H9 (cell line): ENCODE measurements around the gene RUSF1. TPM values are rescaled to one million over a fixed set of nuclear protein-coding genes. Genes with fewer than 3 reads are reported as not detected.

Experiments
- DNase-seq: peaks from one replicate; pipeline ENCODE4 v3.0.0-alpha.2; 2017
- H2AFZ ChIP-seq: one replicate; pipeline ENCODE4 v1.6.1; 2013; ENCODE audit warnings: mild to moderate bottlenecking, low read length, control low read depth, moderate library complexity
- H2AK5ac ChIP-seq: 2 replicates; pipeline ENCODE4 v1.6.1; 2013; ENCODE audit warnings: low read length, control low read depth, mixed read lengths; ENCODE audit not compliant: insufficient read length
- H2BK120ac ChIP-seq: one replicate; pipeline ENCODE4 v1.6.1; 2013; ENCODE audit warnings: low read depth, mild to moderate bottlenecking, low read length, control low read depth, inconsistent platforms; ENCODE audit not compliant: poor library complexity, severe bottlenecking
- H2BK12ac ChIP-seq: 2 replicates; pipeline ENCODE4 v1.6.1; 2013; ENCODE audit warnings: low read length, control low read depth, mixed read lengths, low read depth; ENCODE audit not compliant: insufficient read length
- H2BK15ac ChIP-seq: 2 replicates; pipeline ENCODE4 v1.6.1; 2013; ENCODE audit warnings: low read depth, low read length, control low read depth
- H2BK20ac ChIP-seq: one replicate; pipeline ENCODE4 v1.6.1; 2013; ENCODE audit warnings: low read depth, mild to moderate bottlenecking, low read length, control low read depth, inconsistent platforms; ENCODE audit not compliant: poor library complexity, severe bottlenecking
- H2BK5ac ChIP-seq: 2 replicates; pipeline ENCODE4 v1.6.1; 2013; ENCODE audit warnings: low read length, control low read depth, mixed read lengths; ENCODE audit not compliant: insufficient read length
- H3K14ac ChIP-seq: 2 replicates; pipeline ENCODE4 v1.6.1; 2013; ENCODE audit warnings: low read length, control low read depth; ENCODE audit not compliant: insufficient read depth
- H3K18ac ChIP-seq: 2 replicates; pipeline ENCODE4 v1.6.1; 2013; ENCODE audit warnings: low read depth, mild to moderate bottlenecking, mixed read lengths, low read length, control low read depth; ENCODE audit not compliant: insufficient read length
- H3K23ac ChIP-seq: 2 replicates; pipeline ENCODE4 v1.6.1; 2013; ENCODE audit warnings: low read length, control low read depth, mixed read lengths, low read depth; ENCODE audit not compliant: insufficient read length
- H3K23me2 ChIP-seq: 2 replicates; pipeline ENCODE4 v1.6.1; 2013; ENCODE audit warnings: low read depth, mild to moderate bottlenecking, mixed read lengths, low read length, control low read depth; ENCODE audit not compliant: insufficient read length, poor library complexity, severe bottlenecking
- H3K27ac ChIP-seq: 2 replicates; pipeline ENCODE4 v1.5.1; 2013; ENCODE audit warnings: low read length, control low read depth, mixed read lengths, low read depth; ENCODE audit not compliant: insufficient read length
- H3K27me3 ChIP-seq: 2 replicates; pipeline ENCODE4 v1.6.1; 2013; ENCODE audit warnings: low read length, control low read depth, inconsistent platforms; ENCODE audit not compliant: insufficient read depth
- H3K4ac ChIP-seq: 2 replicates; pipeline ENCODE4 v1.6.1; 2013; ENCODE audit warnings: low read depth, mild to moderate bottlenecking, control low read depth, inconsistent platforms, low read length, moderate library complexity
- H3K4me1 ChIP-seq: 2 replicates; pipeline ENCODE4 v1.6.1; 2013; ENCODE audit warnings: low read length, control low read depth, inconsistent platforms; ENCODE audit not compliant: insufficient read depth
- H3K4me2 ChIP-seq: 2 replicates; pipeline ENCODE4 v1.6.1; 2013; ENCODE audit warnings: low read length, control low read depth, mixed read lengths; ENCODE audit not compliant: insufficient read length, insufficient read depth
- H3K56ac ChIP-seq: 2 replicates; pipeline ENCODE4 v1.6.1; 2013; ENCODE audit warnings: low read depth, mild to moderate bottlenecking, mixed read lengths, low read length, control low read depth; ENCODE audit not compliant: insufficient read length
- H3K79me1 ChIP-seq: 2 replicates; pipeline ENCODE4 v1.6.1; 2013; ENCODE audit warnings: low read depth, mild to moderate bottlenecking, moderate library complexity, low read length, control low read depth, inconsistent platforms; ENCODE audit not compliant: insufficient read depth, poor library complexity, severe bottlenecking
- H3K79me2 ChIP-seq: 2 replicates; pipeline ENCODE4 v1.6.1; 2013; ENCODE audit warnings: low read length, control low read depth, inconsistent platforms; ENCODE audit not compliant: insufficient read depth
- H3K9ac ChIP-seq: 2 replicates; pipeline ENCODE4 v1.6.1; 2013; ENCODE audit warnings: low read length, control low read depth, mixed read lengths; ENCODE audit not compliant: insufficient read length; ENCODE audit errors: extremely low read depth
- H3K9me3 ChIP-seq: one replicate; pipeline ENCODE4 v1.6.1; 2013; ENCODE audit warnings: low read depth, low read length, inconsistent platforms; ENCODE audit not compliant: control insufficient read depth
- H3T11ph ChIP-seq: one replicate; pipeline ENCODE4 v1.6.1; 2013; ENCODE audit warnings: mild to moderate bottlenecking, low read length, control low read depth, inconsistent platforms
- H4K20me1 ChIP-seq: one replicate; pipeline ENCODE4 v1.6.1; 2013; ENCODE audit not compliant: control insufficient read depth, insufficient read length, insufficient read depth
- H4K5ac ChIP-seq: 2 replicates; pipeline ENCODE4 v1.6.1; 2013; ENCODE audit warnings: low read depth, mild to moderate bottlenecking, mixed read lengths, low read length, control low read depth; ENCODE audit not compliant: insufficient read length
- H4K8ac ChIP-seq: replicated peaks from 2 replicates; pipeline ENCODE4 v1.6.1; 2013; ENCODE audit warnings: low read length, control low read depth, mixed read lengths, low read depth; ENCODE audit not compliant: insufficient read length
- H4K91ac ChIP-seq: 2 replicates; pipeline ENCODE4 v1.6.1; 2013; ENCODE audit warnings: low read depth, mild to moderate bottlenecking, moderate library complexity, mixed read lengths, low read length, control low read depth; ENCODE audit not compliant: insufficient read length
- H3K27ac Mint-ChIP-seq, 3 experiments: 2 replicates in 2 of 3; 3 replicates in 1 of 3; pipeline ENCODE4 v1.8.0; 2020 to 2021; ENCODE audit warnings: mixed read lengths in 3 of 3, mild to moderate bottlenecking in 1 of 3, moderate library complexity in 1 of 3
- H3K27me3 Mint-ChIP-seq: 2 replicates; pipeline ENCODE4 v1.8.0; 2021; ENCODE audit warnings: low read depth, mild to moderate bottlenecking, moderate library complexity, mixed read lengths
- H3K36me3 Mint-ChIP-seq, 3 experiments: 2 replicates in 2 of 3; 3 replicates in 1 of 3; pipeline ENCODE4 v1.8.0; 2020 to 2021; ENCODE audit warnings: low read depth in 3 of 3, mixed read lengths in 3 of 3; ENCODE audit not compliant: insufficient read depth in 1 of 3
- H3K4me1 Mint-ChIP-seq, 2 experiments: 2 replicates each; pipeline ENCODE4 v1.8.0; 2020; ENCODE audit warnings: mixed read lengths in 2 of 2
- H3K4me3 Mint-ChIP-seq, 2 experiments: 2 replicates in 1 of 2; 3 replicates in 1 of 2; pipeline ENCODE4 v1.8.0; 2020 to 2021; ENCODE audit warnings: mild to moderate bottlenecking in 2 of 2, mixed read lengths in 2 of 2, moderate library complexity in 1 of 2
- H3K9me3 Mint-ChIP-seq, 2 experiments: 2 replicates in 1 of 2; 3 replicates in 1 of 2; pipeline ENCODE4 v1.8.0; 2020; ENCODE audit warnings: mild to moderate bottlenecking in 2 of 2, mixed read lengths in 2 of 2, moderate library complexity in 1 of 2
- CTCF ChIP-seq: fragments of 200-600 bp; sonication (generic); conservative IDR thresholded peaks from 3 replicates; pipeline ENCODE4 v1.8.0; 2021; ENCODE audit warnings: antibody characterized with exemption, mild to moderate bottlenecking
- WGBS: extraction: QIAGEN DNeasy Blood & Tissue Kit; methylation state at CpG from one replicate; pipeline ENCODE4 v1.1.7; 2013; ENCODE audit warnings: missing lambda C conversion rate, low lambda C conversion rate, mixed read lengths; ENCODE audit not compliant: insufficient read length; ENCODE audit errors: extremely low coverage; 5-methylcytosine and 5-hydroxymethylcytosine counted together
- total RNA-seq: library from RNA; stranded (reverse); gene quantifications from 2 replicates; pipeline ENCODE4 v1.2.1, GENCODE V29; 2021

Gene RUSF1
- total RNA-seq, 1 experiment from 2014 or later, result 33.4 TPM

DNA sequence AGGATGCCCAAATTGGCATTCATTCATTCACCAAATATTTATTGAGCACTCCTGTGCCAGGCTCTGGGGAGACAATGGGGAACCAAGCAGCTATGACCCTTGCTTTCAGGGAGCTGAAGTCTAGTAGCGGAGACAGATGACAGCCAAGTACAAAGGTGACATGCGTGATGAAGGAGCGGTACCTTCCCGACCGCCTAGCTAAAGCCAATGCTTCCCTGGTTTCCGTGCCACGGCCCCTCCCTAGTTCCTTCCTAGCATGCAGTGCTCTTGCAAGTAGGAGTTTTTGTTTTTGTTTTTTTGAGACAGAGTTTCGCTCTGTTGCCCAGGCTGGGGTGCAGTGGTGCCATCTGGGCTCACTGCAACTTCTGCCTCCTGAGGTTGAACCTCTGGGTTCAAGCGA, 28.4 kb downstream of the RUSF1 start:
- Mint-ChIP-seq H3K4me3 (no peak overlapping the region), H3K9me3 (no peaks in the 10 kb centered on the region; a peak in 1 of 5 replicates), H3K27me3 (peaks cover 73% of the 10 kb centered on the region), H3K4me1 (peaks cover 17 to 22% of the 10 kb centered on the region in 2 experiments), H3K36me3 (0 out of 7 replicates have a peak, but pooled peaks cover 0 to 4% (median 0%) of the 10 kb centered on the region in 3 experiments), H3K27ac (no peak overlapping the region)
- Histone ChIP-seq H4K20me1 (no peaks in the 10 kb centered on the region), H3K14ac (no peak overlapping the region), H3K23me2 (peaks cover 12% of the 10 kb centered on the region), H3K79me1 (no peaks in the 10 kb centered on the region), H3T11ph (no peak overlapping the region), H3K4me2 (no peak overlapping the region), H3K27ac (no peak overlapping the region), H2BK12ac (no peak overlapping the region), H3K23ac (no peak overlapping the region), H4K5ac (no peak overlapping the region), H3K4me1 (no peaks in the 10 kb centered on the region), H2AFZ (no peak overlapping the region), H3K9ac (no peak overlapping the region), H2AK5ac (no peak overlapping the region), H2BK120ac (no peak overlapping the region), H3K18ac (no peak overlapping the region), H3K56ac (no peak overlapping the region), H3K27me3 (peaks cover 1% of the 10 kb centered on the region; the same call in 1 of the 2 replicates), H4K8ac (no peak overlapping the region), H4K91ac (no peak overlapping the region), H3K4ac (no peak overlapping the region), H3K9me3 (no peaks in the 10 kb centered on the region), H3K79me2 (no peaks in the 10 kb centered on the region), H2BK5ac (no peak overlapping the region), H2BK20ac (no peak overlapping the region), H2BK15ac (no peak overlapping the region)
- no peak for DNase-seq
- no CpG with 5 or more reads among the region's 9 CpGs for WGBS
- no peak for TF ChIP-seq CTCF
